AG04450 (cell line): ENCODE data around the gene PPFIA1. TPM values are rescaled to one million over a fixed set of nuclear protein-coding genes. Genes with fewer than 3 reads are reported as not detected.

Experiments used
- CTCF ChIA-PET: fragments of 300-600, 350-600 bp; formaldehyde crosslinking; extraction: SDS; loops from one replicate; lab custom pipeline; 2022; ENCODE audit warnings: antibody characterized with exemption, inconsistent platforms; lab: Charles Lee
- POLR2A ChIA-PET: fragments of 350-600 bp; formaldehyde crosslinking; extraction: SDS; loops from one replicate; lab custom pipeline; 2021; ENCODE audit warnings: antibody characterized with exemption, inconsistent platforms; lab: Yijun Ruan, JAX
- DNase-seq: peaks from one replicate; pipeline ENCODE4 v3.0.0-alpha.2; 2011; ENCODE audit warnings: low read depth, low spot score
- H3K27ac ChIP-seq: one replicate; pipeline ENCODE4 v1.5.1; 2012; ENCODE audit warnings: low read depth, low read length, control low read depth
- H3K27me3 ChIP-seq: one replicate; pipeline ENCODE4 v1.6.0; 2012; ENCODE audit warnings: low read length; ENCODE audit not compliant: control insufficient read depth, insufficient read depth
- H3K4me3 ChIP-seq: 2 replicates; pipeline ENCODE4 v1.5.1; 2011; ENCODE audit warnings: mild to moderate bottlenecking, low read depth, low read length, control low read depth
- H3K9me3 ChIP-seq: 2 replicates; pipeline ENCODE4 v1.5.1; 2012; ENCODE audit warnings: low read length; ENCODE audit not compliant: control insufficient read depth, insufficient read depth
- CTCF ChIP-seq: IDR thresholded peaks from 2 replicates; pipeline ENCODE4 v1.5.1; 2011; ENCODE audit warnings: low read depth, low read length, control low read depth, inconsistent platforms
- polyA plus RNA-seq: library from polyadenylated mRNA; depleted of rRNA; stranded (reverse); fragments of >200 nt; gene quantifications from 2 replicates; pipeline ENCODE4 v1.2.3, GENCODE V29; 2011

PPFIA1 gene
- polyA plus RNA-seq, 1 experiment = 39.9 TPM

GRCh38 chr11:70381872-70382861, 111.7 kb downstream of the PPFIA1 start:
- CTCF ChIA-PET = interaction anchor here (0.5 kb wide), 1 partner anchor 51 kb away, joined by 3 read pairs; no protein-coding TSS in a partner anchor

GRCh38 chr11:70383664-70384565, 113.4 kb downstream of the PPFIA1 start:
- Histone ChIP-seq H3K27ac (peak overlapping the region; percentile 12), H3K9me3 (no peaks in the 10 kb centered on the region), H3K4me3 (no peak overlapping the region), H3K27me3 (no peaks in the 10 kb centered on the region)
- TF ChIP-seq CTCF = no peak
- CTCF ChIA-PET = no interaction called here
- POLR2A ChIA-PET = no interaction called here
- no peak for DNase-seq

More at GRCh38 chr11:70381872-70382861, 111.7 kb downstream of the PPFIA1 start:
- Histone ChIP-seq H3K4me3 (peak overlapping the region; percentile 29; the same call in 1 of the 2 replicates), H3K9me3 (no peaks in the 10 kb centered on the region), H3K27ac (peak overlapping the region; percentile 84), H3K27me3 (no peaks in the 10 kb centered on the region)
- DNase-seq = peak; percentile 64
- peak; percentile 33 for TF ChIP-seq CTCF
- POLR2A ChIA-PET = interaction anchor here (1.2 to 2.4 kb wide), 3 partner anchors 15 to 42 kb away, joined by 3 to 17 read pairs (median 7); partner anchors contain the start of gene CTTN

- H3K27ac ChIP-seq = no peak overlapping the region
Observed at GRCh38 chr11:70384566-70385152, 114.2 kb downstream of the PPFIA1 start.

GRCh38 chr11:70387564-70387963, 117.1 kb downstream of the PPFIA1 start:
- Histone ChIP-seq H3K27me3 (no peaks in the 10 kb centered on the region), H3K4me3 (no peak overlapping the region), H3K9me3 (no peaks in the 10 kb centered on the region), H3K27ac (no peak overlapping the region)
- CTCF ChIA-PET = no interaction called here
- POLR2A ChIA-PET = no interaction called here
- no peak for TF ChIP-seq CTCF
- DNase-seq = no peak

More at GRCh38 chr11:70384566-70385152, 114.2 kb downstream of the PPFIA1 start:
- Histone ChIP-seq H3K4me3 (no peak overlapping the region), H3K27me3 (no peaks in the 10 kb centered on the region), H3K9me3 (no peaks in the 10 kb centered on the region)
- no peak for TF ChIP-seq CTCF
- POLR2A ChIA-PET = no interaction called here
- DNase-seq = no peak
- CTCF ChIA-PET = interaction anchor here (1.0 kb wide), 1 partner anchor 10 kb away, joined by 4 read pairs; no protein-coding TSS in a partner anchor
